Mesendoderm (in vitro differentiated cells): ENCODE measurements around the gene F2R.

Source experiments
- DNase-seq: peaks from one replicate; pipeline ENCODE4 v3.0.0; 2013
- H2AK5ac ChIP-seq: 2 replicates; pipeline ENCODE4 v1.6.1; 2013; ENCODE audit warnings: low read length, inconsistent platforms
- H2BK120ac ChIP-seq: 2 replicates; pipeline ENCODE4 v1.6.1; 2013; ENCODE audit warnings: low read depth, mild to moderate bottlenecking, low read length, moderate library complexity, mixed read lengths
- H2BK15ac ChIP-seq: replicated peaks from 2 replicates; pipeline ENCODE4 v1.6.1; 2013; ENCODE audit warnings: low read depth, mild to moderate bottlenecking, moderate library complexity
- H2BK5ac ChIP-seq: 2 replicates; pipeline ENCODE4 v1.6.1; 2013; ENCODE audit warnings: low read length, inconsistent platforms
- H3K18ac ChIP-seq: 2 replicates; pipeline ENCODE4 v1.6.1; 2013; ENCODE audit warnings: mild to moderate bottlenecking, low read length, mixed read lengths
- H3K23ac ChIP-seq: one replicate; pipeline ENCODE4 v1.6.1; 2013; ENCODE audit warnings: low read length
- H3K27ac ChIP-seq: 2 replicates; pipeline ENCODE4 v1.5.1; 2013; ENCODE audit warnings: low read depth, mild to moderate bottlenecking, inconsistent platforms, low read length, moderate library complexity
- H3K27me3 ChIP-seq: 2 replicates; pipeline ENCODE4 v1.6.1; 2013; ENCODE audit warnings: low read length, control low read depth, mild to moderate bottlenecking, inconsistent platforms; ENCODE audit not compliant: insufficient read depth, poor library complexity
- H3K36me3 ChIP-seq: 2 replicates; pipeline ENCODE4 v1.6.1; 2013; ENCODE audit warnings: low read length, inconsistent platforms; ENCODE audit not compliant: control insufficient read depth, insufficient read depth
- H3K4ac ChIP-seq: one replicate; pipeline ENCODE4 v1.6.1; 2013; ENCODE audit warnings: low read depth, mild to moderate bottlenecking, low read length, moderate library complexity
- H3K4me1 ChIP-seq: 2 replicates; pipeline ENCODE4 v1.6.1; 2013; ENCODE audit warnings: low read depth, low read length, inconsistent platforms; ENCODE audit not compliant: control insufficient read depth
- H3K4me2 ChIP-seq: 2 replicates; pipeline ENCODE4 v1.6.1; 2013; ENCODE audit warnings: low read length
- H3K4me3 ChIP-seq: 2 replicates; pipeline ENCODE4 v1.5.1; 2013; ENCODE audit warnings: mild to moderate bottlenecking, low read length
- H3K56ac ChIP-seq: one replicate; pipeline ENCODE4 v1.6.1; 2013; ENCODE audit warnings: low read length
- H3K79me1 ChIP-seq: 2 replicates; pipeline ENCODE4 v1.6.1; 2013; ENCODE audit warnings: low read length, inconsistent platforms
- H3K79me2 ChIP-seq: 2 replicates; pipeline ENCODE4 v1.6.1; 2013; ENCODE audit warnings: mild to moderate bottlenecking, low read length; ENCODE audit not compliant: control insufficient read depth, insufficient read depth
- H3K9ac ChIP-seq: 2 replicates; pipeline ENCODE4 v1.6.1; 2013; ENCODE audit warnings: low read length, inconsistent platforms
- H4K5ac ChIP-seq: one replicate; pipeline ENCODE4 v1.6.1; 2013; ENCODE audit warnings: low read length
- H4K8ac ChIP-seq: one replicate; pipeline ENCODE4 v1.6.1; 2013; ENCODE audit warnings: low read depth, mild to moderate bottlenecking, control low read depth, low read length, moderate library complexity
- WGBS: extraction: QIAGEN DNeasy Blood & Tissue Kit; methylation state at CpG from one replicate; pipeline ENCODE4 v1.1.7; 2013; ENCODE audit warnings: low lambda C conversion rate, missing lambda C conversion rate; ENCODE audit not compliant: insufficient coverage; ENCODE audit errors: extremely low coverage; 5-methylcytosine and 5-hydroxymethylcytosine counted together

The F2R gene

GRCh38 chr5:76723906-76724305 is 8.0 kb downstream of the F2R start:
- Histone ChIP-seq H3K4me3 (no peak overlapping the region), H3K27ac (no peak overlapping the region), H3K9ac (no peak overlapping the region), H2AK5ac (no peak overlapping the region), H3K4ac (no peak overlapping the region), H3K36me3 (no peaks in the 10 kb centered on the region), H3K79me2 (peaks cover 4% of the 10 kb centered on the region), H4K8ac (no peak overlapping the region), H3K23ac (no peak overlapping the region), H2BK15ac (no peak overlapping the region), H3K27me3 (no peaks in the 10 kb centered on the region), H4K5ac (no peak overlapping the region), H3K56ac (no peak overlapping the region), H3K79me1 (peaks cover 5% of the 10 kb centered on the region), H3K4me1 (no peaks in the 10 kb centered on the region), H2BK120ac (no peak overlapping the region), H3K4me2 (no peak overlapping the region), H2BK5ac (no peak overlapping the region), H3K18ac (no peak overlapping the region)
- WGBS = no CpG with 5 or more reads among the region's 1 CpG
- DNase-seq = no peak

GRCh38 chr5:76724871-76725270 is 8.9 kb downstream of the F2R start:
- Histone ChIP-seq H3K4me1 (no peaks in the 10 kb centered on the region), H4K8ac (no peak overlapping the region), H3K4me3 (no peak overlapping the region), H2BK5ac (no peak overlapping the region), H3K18ac (no peak overlapping the region), H3K27ac (no peak overlapping the region), H3K27me3 (no peaks in the 10 kb centered on the region), H2BK120ac (no peak overlapping the region), H2AK5ac (no peak overlapping the region), H3K56ac (no peak overlapping the region), H3K9ac (no peak overlapping the region), H3K36me3 (no peaks in the 10 kb centered on the region), H3K23ac (no peak overlapping the region), H2BK15ac (no peak overlapping the region), H3K79me2 (peaks cover 3% of the 10 kb centered on the region), H3K4ac (no peak overlapping the region), H4K5ac (no peak overlapping the region), H3K4me2 (no peak overlapping the region), H3K79me1 (peaks cover 5% of the 10 kb centered on the region)
- DNase-seq = peak; percentile 20
- WGBS = no CpG with 5 or more reads among the region's 4 CpGs

- no peak overlapping the region for H4K8ac ChIP-seq
- H4K5ac ChIP-seq = no peak overlapping the region
- no peak for DNase-seq
- no peak overlapping the region for H3K23ac ChIP-seq
- H3K56ac ChIP-seq = no peak overlapping the region
- no peaks in the 10 kb centered on the region for H3K79me2 ChIP-seq
- H2BK120ac ChIP-seq = no peak overlapping the region
- H3K79me1 ChIP-seq = peaks cover 2% of the 10 kb centered on the region
- H3K18ac ChIP-seq = no peak overlapping the region
- H3K27ac ChIP-seq = no peak overlapping the region
- H2BK15ac ChIP-seq = no peak overlapping the region
- H3K4me3 ChIP-seq = no peak overlapping the region
- H3K4me2 ChIP-seq = no peak overlapping the region
- H3K9ac ChIP-seq = no peak overlapping the region
- H3K27me3 ChIP-seq = no peaks in the 10 kb centered on the region
- H3K4ac ChIP-seq = no peak overlapping the region
- no CpG with 5 or more reads among the region's 4 CpGs for WGBS
- no peak overlapping the region for H2BK5ac ChIP-seq
- no peaks in the 10 kb centered on the region for H3K36me3 ChIP-seq
- H3K4me1 ChIP-seq = no peaks in the 10 kb centered on the region
- no peak overlapping the region for H2AK5ac ChIP-seq
These were observed 13.0 kb downstream of the F2R start for GRCh38 chr5:76728965-76729364.

- Histone ChIP-seq H3K23ac (no peak overlapping the region), H2AK5ac (no peak overlapping the region), H4K8ac (no peak overlapping the region), H3K4ac (no peak overlapping the region), H3K9ac (no peak overlapping the region), H2BK15ac (no peak overlapping the region), H3K4me1 (no peaks in the 10 kb centered on the region), H3K27ac (no peak overlapping the region), H3K4me2 (no peak overlapping the region), H3K18ac (no peak overlapping the region), H3K79me2 (no peaks in the 10 kb centered on the region), H4K5ac (no peak overlapping the region), H2BK120ac (no peak overlapping the region), H3K79me1 (peaks cover 2% of the 10 kb centered on the region), H3K36me3 (no peaks in the 10 kb centered on the region), H3K4me3 (no peak overlapping the region), H2BK5ac (no peak overlapping the region), H3K27me3 (no peaks in the 10 kb centered on the region), H3K56ac (no peak overlapping the region)
- no CpG with 5 or more reads among the region's 5 CpGs for WGBS
- no peak for DNase-seq
These were observed 13.7 kb downstream of the F2R start for GRCh38 chr5:76729373-76730290.

GRCh38 chr5:76732405-76733048 is 16.6 kb downstream of the F2R start:
- H3K27ac ChIP-seq = no peak overlapping the region
- H2AK5ac ChIP-seq = no peak overlapping the region
- no peak overlapping the region for H3K4ac ChIP-seq
- no peak overlapping the region for H2BK5ac ChIP-seq
- DNase-seq = no peak
- H3K9ac ChIP-seq = no peak overlapping the region
- no peaks in the 10 kb centered on the region for H3K79me2 ChIP-seq
- H3K79me1 ChIP-seq = no peaks in the 10 kb centered on the region
- H3K4me3 ChIP-seq = no peak overlapping the region
- H3K36me3 ChIP-seq = no peaks in the 10 kb centered on the region
- H3K23ac ChIP-seq = no peak overlapping the region
- H3K4me2 ChIP-seq = no peak overlapping the region
- no peak overlapping the region for H2BK120ac ChIP-seq
- no peaks in the 10 kb centered on the region for H3K27me3 ChIP-seq
- no peak overlapping the region for H3K18ac ChIP-seq
- no peaks in the 10 kb centered on the region for H3K4me1 ChIP-seq
- H2BK15ac ChIP-seq = no peak overlapping the region
- H3K56ac ChIP-seq = no peak overlapping the region
- WGBS = no CpG with 5 or more reads among the region's 15 CpGs
- no peak overlapping the region for H4K8ac ChIP-seq
- no peak overlapping the region for H4K5ac ChIP-seq
